ENCODE data around the gene CLDND2.

CLDND2 gene

DNA sequence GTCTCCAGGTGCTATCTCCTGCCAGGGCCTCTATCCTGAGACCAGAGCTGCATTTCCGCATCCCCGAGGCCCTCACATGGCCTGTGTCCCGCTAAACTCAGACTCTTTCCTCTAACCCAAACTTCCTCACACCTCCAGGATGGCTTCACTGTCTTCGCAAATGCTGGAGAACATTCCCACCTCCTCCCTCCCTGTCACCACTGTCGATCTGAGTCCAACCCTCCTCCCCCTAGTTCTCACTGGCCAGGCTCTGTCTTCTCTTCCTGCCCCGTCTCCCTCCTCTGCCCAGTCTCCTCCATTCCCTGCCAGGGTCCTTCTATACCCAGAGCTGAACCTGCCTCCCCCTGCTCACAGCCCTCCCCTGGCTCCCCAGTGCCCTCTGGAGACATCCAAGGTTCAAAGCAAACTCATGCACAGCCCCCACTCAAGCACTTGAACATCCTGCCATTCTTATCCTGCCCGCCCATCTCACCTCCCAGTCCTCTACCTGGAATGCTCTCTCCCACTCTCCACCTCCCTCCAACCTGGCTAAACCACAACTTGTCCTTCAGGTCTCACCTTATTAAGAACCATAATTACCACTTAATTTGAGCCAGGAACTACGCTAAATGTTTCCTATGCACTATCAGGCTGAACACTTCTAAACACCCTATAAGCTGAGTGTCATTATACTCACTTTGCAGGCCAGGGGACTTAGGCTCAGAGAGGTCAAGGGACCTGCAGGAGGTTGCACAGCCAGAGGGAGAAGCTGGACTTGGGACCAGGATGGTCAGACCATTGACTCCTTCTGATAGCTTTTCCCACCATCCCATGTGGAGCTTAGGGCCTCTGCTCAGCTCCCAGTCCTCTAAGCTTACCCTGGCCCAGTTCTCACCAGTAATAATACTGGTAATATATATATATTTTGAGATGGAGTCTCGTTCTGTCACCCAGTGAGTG lies 25.9 kb downstream of the CLDND2 start:
- Histone ChIP-seq H3K9me3 (ENCODE audit: control insufficient read depth in 5 of 5, low read length in 5 of 5) (no peaks in the 10 kb centered on the region), H3K27me3 (ENCODE audit: control insufficient read depth in 5 of 5, insufficient read depth in 4 of 5, low read length in 5 of 5) (no peaks in the 10 kb centered on the region), H3K4me3 (ENCODE audit: low read depth in 1 of 5, low read length in 5 of 5) (no peak overlapping the region), H3K4me1 (ENCODE audit: control insufficient read depth in 5 of 5, insufficient read depth in 5 of 5, low read length in 5 of 5) (peaks cover 1 to 21% (median 18%) of the 10 kb centered on the region in 5 donors), H3K27ac (ENCODE audit: low read depth, low read length) (no peak overlapping the region), H3K9ac (ENCODE audit: low read length in 5 of 5) (no peak overlapping the region), H3K36me3 (ENCODE audit: control insufficient read depth in 5 of 5, insufficient read depth in 5 of 5, low read length in 5 of 5) (peaks cover 4 to 35% (median 33%) of the 10 kb centered on the region in 5 donors)

DNA sequence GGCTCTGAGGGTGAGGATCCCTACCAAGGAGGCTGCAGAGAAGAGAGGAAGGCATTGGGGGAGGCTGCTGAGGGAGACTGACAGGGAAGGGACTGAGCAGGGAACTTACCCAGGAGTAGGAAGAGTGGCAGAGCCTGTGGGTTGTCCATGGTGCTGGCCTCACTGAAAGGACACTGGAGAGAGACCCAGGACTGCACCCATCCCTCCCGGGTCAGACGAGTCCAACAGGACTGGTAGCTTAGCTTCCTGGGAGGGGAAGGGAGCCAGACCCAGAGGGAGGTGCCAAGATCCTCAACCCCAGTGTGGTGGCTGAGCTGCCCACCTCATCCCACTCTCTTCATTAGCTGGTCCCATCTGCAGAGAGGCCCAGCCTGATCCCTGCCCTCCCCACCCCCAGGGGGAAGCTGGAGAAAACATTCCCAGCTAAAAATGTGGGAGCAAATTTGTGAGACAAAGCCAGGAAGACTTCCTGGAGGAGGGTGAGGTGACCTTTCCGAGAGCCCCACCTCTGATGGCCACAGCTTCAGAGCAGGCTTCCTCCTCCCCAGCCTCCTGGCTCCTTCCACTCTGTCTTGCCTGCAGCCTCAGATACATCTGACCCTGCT lies 26.7 kb downstream of the CLDND2 start, which contains the start of gene VSIG10L:
VSIG10L (minus strand) TSS at position 164 of the 605 bp plus-strand sequence; CDS start at position 149, 15 bp downstream.
- peaks cover 4 to 27% (median 25%) of the 10 kb centered on the region in 5 donors for H3K36me3 ChIP-seq (ENCODE audit: control insufficient read depth in 5 of 5, insufficient read depth in 5 of 5, low read length in 5 of 5)
- H3K27ac ChIP-seq (ENCODE audit: low read depth, low read length) = no peak within 1 kb of the TSS
- H3K4me3 ChIP-seq (ENCODE audit: low read depth in 1 of 5, low read length in 5 of 5) = no peak within 1 kb of the TSS
- no peak within 1 kb of the TSS for H3K9ac ChIP-seq (ENCODE audit: low read length in 5 of 5)
- peaks cover 1 to 21% (median 18%) of the 10 kb centered on the region in 5 donors for H3K4me1 ChIP-seq (ENCODE audit: control insufficient read depth in 5 of 5, insufficient read depth in 5 of 5, low read length in 5 of 5)
- H3K27me3 ChIP-seq (ENCODE audit: control insufficient read depth in 5 of 5, insufficient read depth in 4 of 5, low read length in 5 of 5) = no peaks in the 10 kb centered on the region
- H3K9me3 ChIP-seq (ENCODE audit: control insufficient read depth in 5 of 5, low read length in 5 of 5) = no peaks in the 10 kb centered on the region

DNA sequence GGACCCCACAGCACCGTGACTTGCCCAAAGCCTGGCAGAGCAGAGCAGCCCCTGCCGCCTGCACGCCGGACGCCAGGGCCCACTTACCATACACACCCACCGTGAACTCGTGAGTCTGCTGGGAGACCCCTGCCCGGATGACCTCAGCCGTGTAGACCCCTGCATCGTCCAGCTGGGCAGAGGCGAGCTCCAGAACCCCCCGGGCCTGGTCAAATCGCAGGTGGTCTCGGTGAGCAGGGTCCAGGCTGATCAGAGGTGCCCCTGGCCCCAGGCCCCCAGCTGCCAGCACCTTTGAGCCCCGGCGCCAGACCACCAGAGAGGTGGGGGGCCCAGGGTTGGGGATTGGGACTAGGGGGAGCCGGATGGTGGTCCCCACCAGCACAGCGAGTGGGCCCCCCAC lies 27.7 kb downstream of the CLDND2 start:
- H3K27ac ChIP-seq (ENCODE audit: low read depth, low read length) = no peak overlapping the region
- H3K4me3 ChIP-seq (ENCODE audit: low read depth in 1 of 5, low read length in 5 of 5) = no peak overlapping the region

DNA sequence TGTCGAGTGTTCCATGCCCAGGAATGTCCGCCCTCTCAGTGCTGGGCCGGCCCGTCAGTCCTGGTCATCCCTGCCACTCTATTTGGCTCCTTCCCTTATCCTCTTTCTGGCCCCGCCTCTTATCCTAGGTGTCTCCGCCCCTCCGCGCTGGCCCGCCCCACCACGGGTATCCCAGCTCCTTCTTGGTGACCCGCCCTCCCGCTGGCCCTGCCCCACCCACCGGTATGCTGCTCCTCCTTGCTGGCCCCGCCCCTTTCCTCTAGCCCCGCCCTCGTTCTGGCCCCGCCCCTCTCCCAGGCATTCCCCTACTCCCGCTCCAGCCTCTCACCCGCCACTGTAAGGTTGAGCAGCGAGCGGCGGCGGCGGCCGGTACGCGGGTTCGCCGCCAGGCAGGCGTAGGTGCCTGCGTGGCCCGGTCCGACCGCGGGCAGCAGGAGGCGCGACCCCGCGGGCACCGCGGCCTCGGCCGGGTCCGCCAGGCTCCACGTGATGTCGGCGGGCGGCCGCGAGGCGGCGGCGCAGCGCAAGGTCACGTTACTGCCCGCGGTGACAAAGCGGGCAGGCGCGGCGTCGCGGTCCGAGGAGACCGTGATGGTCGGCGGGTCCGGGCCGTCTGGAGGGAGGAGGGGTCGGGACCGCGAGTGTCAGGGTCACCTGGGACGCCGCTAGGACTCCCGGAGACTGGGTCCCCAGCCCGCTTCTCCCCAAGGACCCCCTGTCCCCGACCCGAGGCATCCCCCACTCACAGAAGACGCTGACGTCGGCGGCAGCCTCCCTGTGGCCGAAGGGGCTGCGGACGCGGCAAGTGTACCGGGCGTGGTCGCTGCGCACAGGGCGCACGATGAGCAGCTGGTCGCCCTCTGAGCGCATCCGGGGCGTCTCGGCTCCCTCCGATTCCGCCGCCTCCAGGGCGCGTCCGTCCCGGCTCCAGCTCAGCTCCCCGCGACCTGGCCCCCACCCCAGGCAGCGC lies 28.8 kb downstream of the CLDND2 start:
- no peaks in the 10 kb centered on the region for H3K9me3 ChIP-seq (ENCODE audit: control insufficient read depth in 5 of 5, low read length in 5 of 5)
- peak overlapping the region in 3 of 5 donors; percentile 39 to 62 (median 53) for H3K9ac ChIP-seq (ENCODE audit: low read length in 5 of 5)
- H3K27me3 ChIP-seq (ENCODE audit: control insufficient read depth in 5 of 5, insufficient read depth in 4 of 5, low read length in 5 of 5) = no peaks in the 10 kb centered on the region
- H3K27ac ChIP-seq (ENCODE audit: low read depth, low read length) = no peak overlapping the region
- peak overlapping the region; percentile 67 to 69 (median 68) for H3K4me3 ChIP-seq (ENCODE audit: low read depth in 1 of 5, low read length in 5 of 5)
- H3K36me3 ChIP-seq (ENCODE audit: control insufficient read depth in 5 of 5, insufficient read depth in 5 of 5, low read length in 5 of 5) = peaks cover 0 to 6% (median 4%) of the 10 kb centered on the region in 5 donors
- H3K4me1 ChIP-seq (ENCODE audit: control insufficient read depth in 5 of 5, insufficient read depth in 5 of 5, low read length in 5 of 5) = peaks cover 1 to 21% (median 18%) of the 10 kb centered on the region in 5 donors

More for the DNA sequence above, 27.7 kb downstream of the CLDND2 start:
- no peaks in the 10 kb centered on the region for H3K9me3 ChIP-seq (ENCODE audit: control insufficient read depth in 5 of 5, low read length in 5 of 5)
- H3K4me1 ChIP-seq (ENCODE audit: control insufficient read depth in 5 of 5, insufficient read depth in 5 of 5, low read length in 5 of 5) = peaks cover 1 to 21% (median 18%) of the 10 kb centered on the region in 5 donors
- H3K9ac ChIP-seq (ENCODE audit: low read length in 5 of 5) = no peak overlapping the region
- H3K27me3 ChIP-seq (ENCODE audit: control insufficient read depth in 5 of 5, insufficient read depth in 4 of 5, low read length in 5 of 5) = no peaks in the 10 kb centered on the region
- H3K36me3 ChIP-seq (ENCODE audit: control insufficient read depth in 5 of 5, insufficient read depth in 5 of 5, low read length in 5 of 5) = peaks cover under 1 to 17% (median 15%) of the 10 kb centered on the region in 5 donors

GRCh38 chr19:51339313-51339686 lies 29.5 kb downstream of the CLDND2 start:
- no peaks in the 10 kb centered on the region for H3K27me3 ChIP-seq (ENCODE audit: control insufficient read depth in 5 of 5, insufficient read depth in 4 of 5, low read length in 5 of 5)
- H3K27ac ChIP-seq (ENCODE audit: low read depth, low read length) = peak overlapping the region; percentile 23
- peak overlapping the region in 1 of 5 donors; percentile 35 for H3K9ac ChIP-seq (ENCODE audit: low read length in 5 of 5)
- peak overlapping the region; percentile 67 to 69 (median 68) for H3K4me3 ChIP-seq (ENCODE audit: low read depth in 1 of 5, low read length in 5 of 5)
- H3K4me1 ChIP-seq (ENCODE audit: control insufficient read depth in 5 of 5, insufficient read depth in 5 of 5, low read length in 5 of 5) = peaks cover 1 to 21% (median 18%) of the 10 kb centered on the region in 5 donors
- no peaks in the 10 kb centered on the region for H3K36me3 ChIP-seq (ENCODE audit: control insufficient read depth in 5 of 5, insufficient read depth in 5 of 5, low read length in 5 of 5)
- no peaks in the 10 kb centered on the region for H3K9me3 ChIP-seq (ENCODE audit: control insufficient read depth in 5 of 5, low read length in 5 of 5)

DNA sequence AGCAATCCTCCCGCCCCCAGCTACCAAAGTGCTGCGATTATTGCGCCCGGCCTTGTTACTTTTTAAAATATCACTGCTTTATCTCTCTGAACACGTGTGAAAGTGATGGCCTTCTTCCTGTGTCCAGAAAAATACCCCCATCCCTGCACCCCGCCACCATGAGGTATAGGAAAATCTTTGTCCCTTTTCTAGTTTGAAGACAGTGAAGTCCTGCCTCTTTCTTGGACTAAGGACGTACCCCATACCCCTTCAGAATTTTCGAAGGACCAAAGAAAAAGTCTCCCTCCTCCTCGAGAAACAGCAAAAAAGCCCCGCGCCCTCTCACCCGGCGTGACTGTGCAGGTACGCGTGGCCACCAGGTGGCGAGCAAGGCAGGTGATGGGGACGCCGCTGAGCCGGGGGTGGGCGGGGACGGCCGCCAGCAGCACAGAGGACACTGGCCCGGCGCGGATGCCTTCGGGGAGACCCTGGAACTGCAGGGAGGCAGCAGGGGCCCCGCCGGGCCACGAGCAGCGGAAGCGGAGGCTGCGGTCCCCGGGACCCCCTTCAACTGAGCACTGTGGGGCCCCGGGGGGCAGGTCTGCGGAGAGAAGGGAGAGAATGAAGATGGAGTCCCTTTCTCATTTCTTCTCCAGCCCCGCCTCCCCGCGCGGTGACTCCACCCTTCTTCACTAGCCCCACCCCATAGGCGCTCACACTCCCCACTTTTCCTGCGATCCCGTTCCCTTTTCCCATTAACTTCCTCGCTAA lies 30.1 kb downstream of the CLDND2 start:
- Histone ChIP-seq H3K9ac (ENCODE audit: low read length in 5 of 5) (peak overlapping the region in 1 of 5 donors; percentile 59), H3K4me1 (ENCODE audit: control insufficient read depth in 5 of 5, insufficient read depth in 5 of 5, low read length in 5 of 5) (peaks cover 1 to 21% (median 18%) of the 10 kb centered on the region in 5 donors)

DNA sequence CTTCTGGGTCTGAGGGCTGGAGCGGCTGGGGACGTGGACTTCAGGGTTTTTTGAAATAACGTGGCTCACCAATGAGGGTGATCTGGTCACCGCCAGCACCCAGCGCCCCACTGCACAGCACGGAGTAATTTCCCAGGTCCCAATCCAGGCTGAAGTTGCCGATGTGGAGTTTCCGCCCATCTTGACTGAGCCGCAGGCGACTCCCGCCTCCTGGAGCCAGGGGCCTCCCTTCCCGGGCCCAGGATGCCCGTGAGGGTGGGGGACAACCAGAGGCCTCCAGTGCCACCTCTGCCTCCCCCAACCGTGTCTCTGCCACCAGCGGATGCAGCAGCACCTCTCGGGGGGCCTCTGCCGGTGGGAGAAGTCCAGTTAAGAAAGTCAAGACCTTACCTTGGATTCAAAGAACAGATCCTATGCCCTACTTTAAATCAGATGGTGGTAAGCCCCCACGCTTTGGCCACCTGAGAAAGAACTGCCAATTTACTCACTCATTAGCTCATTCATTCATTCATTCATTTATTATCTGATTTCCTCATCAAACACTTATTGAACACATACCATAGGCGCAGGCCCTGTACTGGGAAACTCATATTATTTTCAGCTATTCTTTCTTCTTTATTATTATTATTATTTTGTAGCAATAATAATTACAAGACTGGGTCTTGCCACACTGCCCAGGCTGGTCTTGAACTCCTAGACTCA lies 30.8 kb downstream of the CLDND2 start:
- Histone ChIP-seq H3K9ac (ENCODE audit: low read length in 5 of 5) (no peak overlapping the region), H3K4me1 (ENCODE audit: control insufficient read depth in 5 of 5, insufficient read depth in 5 of 5, low read length in 5 of 5) (peaks cover 1 to 21% (median 18%) of the 10 kb centered on the region in 5 donors), H3K27ac (ENCODE audit: low read depth, low read length) (no peak overlapping the region), H3K27me3 (ENCODE audit: control insufficient read depth in 5 of 5, insufficient read depth in 4 of 5, low read length in 5 of 5) (no peaks in the 10 kb centered on the region), H3K4me3 (ENCODE audit: low read depth in 1 of 5, low read length in 5 of 5) (no peak overlapping the region), H3K9me3 (ENCODE audit: control insufficient read depth in 5 of 5, low read length in 5 of 5) (no peaks in the 10 kb centered on the region), H3K36me3 (ENCODE audit: control insufficient read depth in 5 of 5, insufficient read depth in 5 of 5, low read length in 5 of 5) (no peaks in the 10 kb centered on the region)

More for the DNA sequence above, 30.1 kb downstream of the CLDND2 start:
- H3K36me3 ChIP-seq (ENCODE audit: control insufficient read depth in 5 of 5, insufficient read depth in 5 of 5, low read length in 5 of 5) = no peaks in the 10 kb centered on the region
- peak overlapping the region; percentile 67 to 69 (median 68) for H3K4me3 ChIP-seq (ENCODE audit: low read depth in 1 of 5, low read length in 5 of 5)
- no peaks in the 10 kb centered on the region for H3K27me3 ChIP-seq (ENCODE audit: control insufficient read depth in 5 of 5, insufficient read depth in 4 of 5, low read length in 5 of 5)
- no peaks in the 10 kb centered on the region for H3K9me3 ChIP-seq (ENCODE audit: control insufficient read depth in 5 of 5, low read length in 5 of 5)
- H3K27ac ChIP-seq (ENCODE audit: low read depth, low read length) = peak overlapping the region; percentile 23

GRCh38 chr19:51337141-51337860 lies 31.5 kb downstream of the CLDND2 start:
- Histone ChIP-seq H3K9ac (ENCODE audit: low read length in 5 of 5) (no peak overlapping the region), H3K27me3 (ENCODE audit: control insufficient read depth in 5 of 5, insufficient read depth in 4 of 5, low read length in 5 of 5) (no peaks in the 10 kb centered on the region), H3K36me3 (ENCODE audit: control insufficient read depth in 5 of 5, insufficient read depth in 5 of 5, low read length in 5 of 5) (peaks cover 0 to under 1% (median 0%) of the 10 kb centered on the region in 5 donors), H3K9me3 (ENCODE audit: control insufficient read depth in 5 of 5, low read length in 5 of 5) (no peaks in the 10 kb centered on the region), H3K27ac (ENCODE audit: low read depth, low read length) (no peak overlapping the region), H3K4me1 (ENCODE audit: control insufficient read depth in 5 of 5, insufficient read depth in 5 of 5, low read length in 5 of 5) (peaks cover 1 to 21% (median 18%) of the 10 kb centered on the region in 5 donors), H3K4me3 (ENCODE audit: low read depth in 1 of 5, low read length in 5 of 5) (no peak overlapping the region)
